KMS-11 (cell line): ENCODE measurements around the gene CTDSP2.

Experiments
- H2AFZ ChIP-seq: fragments of 200-600 bp; sonication (generic); 2 replicates; pipeline ENCODE4 v1.6.1; 2016; ENCODE audit warnings: antibody characterized with exemption, mixed run types, low read depth
- H3K27ac ChIP-seq: fragments of 200-600 bp; sonication (generic); 2 replicates; pipeline ENCODE4 v1.6.1; 2016; ENCODE audit warnings: mild to moderate bottlenecking, mixed run types
- H3K27me3 ChIP-seq: fragments of 200-600 bp; sonication (generic); 2 replicates; pipeline ENCODE4 v1.6.1; 2017; ENCODE audit warnings: mild to moderate bottlenecking, low read depth, mixed run types, moderate library complexity; ENCODE audit not compliant: insufficient read depth
- H3K36me3 ChIP-seq: fragments of 200-600 bp; sonication (generic); 2 replicates; pipeline ENCODE4 v1.6.1; 2017; ENCODE audit warnings: mild to moderate bottlenecking, mixed run types; ENCODE audit not compliant: insufficient read depth
- H3K4me1 ChIP-seq: fragments of 200-600 bp; sonication (generic); 2 replicates; pipeline ENCODE4 v1.6.1; 2016; ENCODE audit warnings: mild to moderate bottlenecking, low read depth, mixed run types; ENCODE audit not compliant: poor library complexity, severe bottlenecking
- H3K4me2 ChIP-seq: fragments of 200-600 bp; sonication (generic); 2 replicates; pipeline ENCODE4 v1.7.0; 2016; ENCODE audit warnings: mild to moderate bottlenecking, mixed run types
- H3K4me3 ChIP-seq: fragments of 200-600 bp; sonication (generic); IDR thresholded peaks from 2 replicates; pipeline ENCODE4 v1.6.1; 2017; ENCODE audit warnings: low read depth, low read length, mixed read lengths; ENCODE audit not compliant: insufficient read depth
- H3K79me2 ChIP-seq: fragments of 200-600 bp; sonication (generic); 2 replicates; pipeline ENCODE4 v1.6.1; 2016; ENCODE audit warnings: low read depth, mixed run types; ENCODE audit not compliant: insufficient read depth
- H3K9ac ChIP-seq: fragments of 200-600 bp; sonication (generic); 2 replicates; pipeline ENCODE4 v1.6.1; 2016; ENCODE audit warnings: mild to moderate bottlenecking, mixed run types
- H4K20me1 ChIP-seq: fragments of 200-600 bp; sonication (generic); 2 replicates; pipeline ENCODE4 v1.6.1; 2016; ENCODE audit warnings: mild to moderate bottlenecking, mixed run types; ENCODE audit not compliant: insufficient read depth
- TF ChIP-seq, protein P1 (sequence below): fragments of 200-600 bp; sonication (generic); conservative IDR thresholded peaks from 2 replicates; pipeline ENCODE4 v1.6.1; 2017; ENCODE audit warnings: low read depth, mild to moderate bottlenecking, antibody characterized with exemption, low read length, moderate library complexity, mixed read lengths

The CTDSP2 gene

DNA sequence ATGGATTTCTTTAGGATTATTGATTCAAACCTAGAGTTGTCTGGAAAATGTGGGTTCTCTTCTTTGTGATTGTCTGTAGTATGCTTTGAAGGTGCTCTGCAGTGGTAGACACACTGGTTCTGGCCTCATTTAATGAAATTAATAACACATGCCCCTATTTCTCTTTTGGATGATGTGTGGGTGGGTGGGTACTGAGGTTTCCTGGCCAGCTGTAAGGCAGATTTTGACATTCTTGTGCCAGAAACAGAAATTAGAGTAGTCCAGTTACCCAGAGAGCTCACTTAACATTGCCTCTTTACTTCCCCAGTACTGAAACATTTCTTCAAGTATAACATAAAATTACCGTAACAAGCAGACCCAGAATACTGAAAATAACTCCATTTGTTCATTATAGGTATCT lies 49.5 kb downstream of the CTDSP2 start:
- TF ChIP-seq, protein P1, sequence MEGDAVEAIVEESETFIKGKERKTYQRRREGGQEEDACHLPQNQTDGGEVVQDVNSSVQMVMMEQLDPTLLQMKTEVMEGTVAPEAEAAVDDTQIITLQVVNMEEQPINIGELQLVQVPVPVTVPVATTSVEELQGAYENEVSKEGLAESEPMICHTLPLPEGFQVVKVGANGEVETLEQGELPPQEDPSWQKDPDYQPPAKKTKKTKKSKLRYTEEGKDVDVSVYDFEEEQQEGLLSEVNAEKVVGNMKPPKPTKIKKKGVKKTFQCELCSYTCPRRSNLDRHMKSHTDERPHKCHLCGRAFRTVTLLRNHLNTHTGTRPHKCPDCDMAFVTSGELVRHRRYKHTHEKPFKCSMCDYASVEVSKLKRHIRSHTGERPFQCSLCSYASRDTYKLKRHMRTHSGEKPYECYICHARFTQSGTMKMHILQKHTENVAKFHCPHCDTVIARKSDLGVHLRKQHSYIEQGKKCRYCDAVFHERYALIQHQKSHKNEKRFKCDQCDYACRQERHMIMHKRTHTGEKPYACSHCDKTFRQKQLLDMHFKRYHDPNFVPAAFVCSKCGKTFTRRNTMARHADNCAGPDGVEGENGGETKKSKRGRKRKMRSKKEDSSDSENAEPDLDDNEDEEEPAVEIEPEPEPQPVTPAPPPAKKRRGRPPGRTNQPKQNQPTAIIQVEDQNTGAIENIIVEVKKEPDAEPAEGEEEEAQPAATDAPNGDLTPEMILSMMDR = no peak
- H4K20me1 ChIP-seq = no peaks in the 10 kb centered on the region
- no peak overlapping the region for H3K4me2 ChIP-seq
- no peaks in the 10 kb centered on the region for H3K79me2 ChIP-seq
- H3K36me3 ChIP-seq = peaks cover 16% of the 10 kb centered on the region; the same call in 1 of the 2 replicates
- no peak overlapping the region for H2AFZ ChIP-seq
- no peaks in the 10 kb centered on the region for H3K4me1 ChIP-seq
- no peak overlapping the region for H3K4me3 ChIP-seq
- no peaks in the 10 kb centered on the region for H3K27me3 ChIP-seq
- H3K9ac ChIP-seq = no peak overlapping the region
- H3K27ac ChIP-seq = no peak overlapping the region

DNA sequence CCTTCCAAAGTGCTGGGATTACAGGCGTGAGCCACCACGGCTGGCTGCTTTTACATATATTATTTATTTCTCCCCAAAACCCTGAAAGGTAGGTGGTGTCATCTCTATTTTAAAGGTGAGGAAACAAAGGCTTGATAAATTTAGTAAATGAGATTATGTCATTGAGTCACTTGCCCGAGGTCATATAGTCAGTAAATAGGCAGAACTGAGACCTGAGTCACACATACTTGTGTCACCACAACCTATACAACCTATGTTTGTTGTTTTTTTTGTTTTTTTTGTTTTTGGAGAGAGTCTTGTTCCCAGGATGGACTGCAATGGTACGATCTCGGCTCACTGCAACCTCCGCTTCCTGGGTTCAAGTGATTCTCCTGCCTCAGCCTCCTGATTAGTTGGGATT lies 51.2 kb downstream of the CTDSP2 start:
- Histone ChIP-seq H3K4me1 (no peaks in the 10 kb centered on the region), H4K20me1 (0 out of 2 replicates have a peak, but pooled peaks cover 4% of the 10 kb centered on the region), H3K9ac (no peak overlapping the region), H3K27me3 (no peaks in the 10 kb centered on the region), H3K79me2 (no peaks in the 10 kb centered on the region), H3K36me3 (peaks cover 30% of the 10 kb centered on the region; the same call in 1 of the 2 replicates), H3K4me2 (no peak overlapping the region), H3K4me3 (no peak overlapping the region), H2AFZ (no peak overlapping the region), H3K27ac (no peak overlapping the region)
- TF ChIP-seq, protein P1 = no peak

GRCh38 chr12:57793920-57794319 lies 52.6 kb downstream of the CTDSP2 start:
- no peaks in the 10 kb centered on the region for H3K4me1 ChIP-seq
- no peak overlapping the region for H3K4me3 ChIP-seq
- H3K27me3 ChIP-seq = no peaks in the 10 kb centered on the region
- no peak overlapping the region for H3K4me2 ChIP-seq
- TF ChIP-seq, protein P1 = no peak
- H4K20me1 ChIP-seq = 0 out of 2 replicates have a peak, but pooled peaks cover 4% of the 10 kb centered on the region
- peaks cover 35% of the 10 kb centered on the region; the same call in 1 of the 2 replicates for H3K36me3 ChIP-seq
- no peaks in the 10 kb centered on the region for H3K79me2 ChIP-seq
- H2AFZ ChIP-seq = no peak overlapping the region
- no peak overlapping the region for H3K9ac ChIP-seq
- no peak overlapping the region for H3K27ac ChIP-seq

GRCh38 chr12:57783861-57784260 lies 62.7 kb downstream of the CTDSP2 start:
- peaks cover 23% of the 10 kb centered on the region for H3K4me1 ChIP-seq
- peaks cover 20% of the 10 kb centered on the region; the same call in 1 of the 2 replicates for H3K36me3 ChIP-seq
- H2AFZ ChIP-seq = no peak overlapping the region
- no peaks in the 10 kb centered on the region for H3K27me3 ChIP-seq
- peaks cover 29% of the 10 kb centered on the region for H3K79me2 ChIP-seq
- H3K4me3 ChIP-seq = no peak overlapping the region
- no peak overlapping the region for H3K9ac ChIP-seq
- no peaks in the 10 kb centered on the region for H4K20me1 ChIP-seq
- H3K27ac ChIP-seq = no peak overlapping the region
- TF ChIP-seq, protein P1 = no peak
- peak overlapping the region; percentile 76 for H3K4me2 ChIP-seq
